ENCODE data around the gene SLC4A11.

SLC4A11 gene

DNA sequence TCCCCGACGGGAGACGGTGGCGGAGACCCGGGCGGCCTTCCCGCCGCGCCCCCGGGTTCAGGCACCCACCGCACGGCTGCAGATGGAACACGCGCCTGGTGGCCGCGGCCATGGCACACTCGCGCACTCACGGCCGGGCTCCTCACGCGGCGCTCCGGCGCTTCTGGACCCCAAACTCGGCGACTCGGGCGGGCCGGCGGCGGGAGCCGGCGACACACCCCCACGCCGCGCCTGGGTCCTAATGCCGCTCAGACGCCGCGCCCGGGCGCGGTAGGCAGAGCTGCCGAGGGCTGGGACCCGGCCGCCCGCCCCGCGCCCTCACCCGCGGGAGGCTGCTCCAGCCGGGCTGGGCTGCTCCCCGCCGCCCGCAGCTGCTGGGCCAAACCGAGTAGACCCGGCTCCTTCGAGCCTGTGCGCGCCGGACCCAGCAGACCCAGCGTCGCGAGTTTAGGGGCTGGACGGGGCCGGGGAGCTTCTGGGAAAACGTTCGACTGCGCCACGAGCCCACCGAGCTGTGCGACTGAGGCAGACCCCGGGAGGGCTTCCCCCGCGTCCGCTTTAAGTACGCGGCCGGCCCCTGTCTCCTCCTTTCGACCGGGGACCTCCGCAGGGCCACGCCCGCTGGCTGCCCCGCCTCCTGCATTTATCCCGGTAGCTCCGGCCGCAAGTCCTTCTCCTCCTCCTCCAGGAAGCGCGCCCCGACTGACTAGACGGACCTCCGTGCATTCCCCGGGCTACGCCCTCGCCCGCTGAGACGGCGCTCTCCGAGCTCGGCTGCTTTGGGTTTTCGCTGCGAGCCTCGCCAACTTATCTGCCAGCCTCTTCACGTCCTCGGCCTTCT is at the start of gene SLC4A11:
SLC4A11 (minus strand) TSS at position 165 of the 841 bp plus-strand sequence; CDS start at position 112, 53 bp downstream.
- DNase-seq: peak; percentile 54

DNA sequence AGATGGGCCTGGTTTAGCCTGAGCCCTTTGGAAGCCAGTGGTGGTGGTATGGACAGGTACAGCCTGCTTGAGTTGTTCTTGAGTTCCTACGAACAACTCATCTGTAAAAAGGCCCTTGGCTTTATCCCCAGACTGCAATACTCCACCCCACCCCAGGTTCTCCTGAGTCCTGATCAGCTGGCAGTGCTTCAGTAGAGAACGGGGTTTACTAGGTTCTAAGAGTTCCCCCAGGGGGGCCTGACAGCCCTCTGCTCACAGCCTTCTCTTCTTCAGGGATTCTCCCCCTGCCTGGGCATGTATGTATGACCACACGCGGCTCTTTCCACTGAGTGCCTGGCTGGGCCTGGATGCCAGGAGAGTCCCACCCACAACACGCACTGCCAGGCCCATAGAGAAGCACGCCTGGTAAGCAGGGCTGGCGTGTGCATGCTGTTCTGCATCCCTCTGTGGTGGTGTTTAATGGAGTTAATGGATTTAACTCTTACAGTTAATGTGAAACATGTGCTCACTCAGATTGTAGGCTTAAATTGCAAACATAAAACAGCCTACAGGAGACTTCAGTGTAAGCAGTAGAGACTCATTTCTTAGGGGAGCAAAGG is 44.3 kb upstream of the SLC4A11 start:
- DNase-seq: no peak

DNA sequence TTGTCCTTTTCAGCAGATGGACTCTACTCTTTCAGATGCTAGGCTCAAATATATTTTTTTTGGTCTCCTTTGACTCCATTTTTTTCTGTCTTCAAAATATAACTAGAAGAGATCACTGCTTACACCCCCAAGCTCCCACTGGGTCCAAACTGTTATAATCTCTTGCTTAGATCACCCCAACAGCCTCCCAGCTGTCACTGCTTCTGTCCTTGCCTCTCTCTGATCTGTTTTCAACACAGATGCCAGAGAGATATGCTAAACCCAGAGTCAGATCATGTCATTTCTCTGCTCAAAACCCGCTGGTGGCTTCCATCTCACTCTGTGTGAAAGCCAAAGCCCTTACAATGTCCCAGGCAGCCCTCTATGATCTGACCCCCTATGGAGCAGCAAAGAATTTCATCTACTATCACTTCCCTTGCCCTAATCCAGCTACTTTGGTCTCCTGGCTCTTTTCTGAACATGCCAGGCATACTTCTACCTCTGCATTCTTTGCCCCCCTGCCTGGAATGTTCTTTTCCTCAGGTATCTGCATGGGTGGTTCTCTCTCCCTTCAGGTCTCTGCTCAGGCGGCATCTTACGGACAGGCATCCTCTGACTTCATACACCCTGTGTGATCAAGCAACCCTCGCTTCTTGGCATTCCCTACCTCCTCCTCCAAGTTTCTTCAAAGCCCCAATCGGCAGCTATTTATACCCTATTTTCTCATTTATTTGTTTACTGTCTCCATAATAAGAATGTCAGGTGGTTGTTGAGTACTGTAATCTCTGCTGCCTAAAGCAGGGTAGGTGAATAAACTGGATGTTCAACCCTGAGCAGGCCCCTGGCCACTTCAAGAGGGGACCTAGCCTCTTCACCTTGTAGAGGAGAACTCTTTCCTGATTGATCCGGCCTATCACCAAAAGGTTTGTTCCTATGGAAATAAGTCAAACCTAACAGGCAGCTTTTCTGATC is 43.6 kb upstream of the SLC4A11 start:
- DNase-seq: no peak

GRCh38 chr20:3281437-3281836 is 42.4 kb upstream of the SLC4A11 start:
- DNase-seq: no peak

DNA sequence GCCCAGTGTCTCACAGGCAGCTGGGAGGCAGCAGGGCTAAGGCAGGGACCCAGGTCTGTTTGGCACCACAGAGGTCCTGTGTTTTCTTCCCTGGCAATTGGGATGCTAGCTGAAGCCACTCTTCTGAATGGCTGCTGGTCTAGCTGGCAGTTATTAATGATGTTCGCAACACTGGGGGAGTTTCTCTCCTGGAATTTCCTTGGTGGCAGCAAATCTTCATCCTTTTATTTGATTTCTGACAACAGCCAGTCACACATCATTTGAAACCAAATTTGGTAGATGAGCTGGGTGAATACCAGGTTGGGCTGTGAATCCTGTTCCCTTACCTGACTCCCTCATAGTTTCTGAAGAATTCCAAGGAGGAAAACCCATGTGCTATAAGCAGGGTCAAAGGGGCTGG is 40.8 kb upstream of the SLC4A11 start:
- no peak for DNase-seq

GRCh38 chr20:3277686-3278465 is 38.9 kb upstream of the SLC4A11 start:
- DNase-seq: no peak

- DNase-seq: no peak
Measured at GRCh38 chr20:3276680-3277015, 37.7 kb upstream of the SLC4A11 start.

DNA sequence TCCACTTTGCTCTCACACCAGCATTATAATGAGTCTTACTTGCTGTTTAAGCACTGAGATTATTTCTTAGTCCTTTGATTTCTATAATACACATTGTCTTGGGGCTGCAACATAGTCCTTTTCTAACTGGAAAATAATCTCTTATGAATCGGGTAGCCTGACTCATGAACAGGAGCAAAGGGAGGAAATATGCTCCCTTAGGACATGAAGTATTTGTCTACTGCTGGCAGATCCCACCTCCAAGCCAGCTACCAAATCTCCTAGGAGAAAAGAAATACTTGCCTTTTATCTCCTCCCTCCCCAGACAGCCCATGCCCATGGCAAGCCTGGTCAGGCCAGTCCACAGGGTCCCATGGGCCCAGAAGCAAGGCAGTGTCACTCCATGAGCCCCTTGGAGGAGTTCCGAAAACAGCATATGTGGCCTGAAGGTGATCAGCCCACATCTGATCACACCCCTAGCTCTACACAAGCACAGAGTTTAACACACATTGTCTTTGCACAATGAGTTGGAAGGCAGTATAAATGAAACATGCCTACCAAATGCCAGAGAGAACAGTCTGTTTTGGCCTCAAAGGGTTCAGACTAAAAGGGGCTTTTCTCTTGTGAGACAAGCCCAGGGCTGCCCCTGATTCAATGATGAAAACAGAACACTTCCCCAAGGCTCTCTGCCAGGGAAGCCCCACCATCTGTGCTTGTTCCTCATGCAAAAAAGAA is 37.1 kb upstream of the SLC4A11 start:
- no peak for DNase-seq

DNA sequence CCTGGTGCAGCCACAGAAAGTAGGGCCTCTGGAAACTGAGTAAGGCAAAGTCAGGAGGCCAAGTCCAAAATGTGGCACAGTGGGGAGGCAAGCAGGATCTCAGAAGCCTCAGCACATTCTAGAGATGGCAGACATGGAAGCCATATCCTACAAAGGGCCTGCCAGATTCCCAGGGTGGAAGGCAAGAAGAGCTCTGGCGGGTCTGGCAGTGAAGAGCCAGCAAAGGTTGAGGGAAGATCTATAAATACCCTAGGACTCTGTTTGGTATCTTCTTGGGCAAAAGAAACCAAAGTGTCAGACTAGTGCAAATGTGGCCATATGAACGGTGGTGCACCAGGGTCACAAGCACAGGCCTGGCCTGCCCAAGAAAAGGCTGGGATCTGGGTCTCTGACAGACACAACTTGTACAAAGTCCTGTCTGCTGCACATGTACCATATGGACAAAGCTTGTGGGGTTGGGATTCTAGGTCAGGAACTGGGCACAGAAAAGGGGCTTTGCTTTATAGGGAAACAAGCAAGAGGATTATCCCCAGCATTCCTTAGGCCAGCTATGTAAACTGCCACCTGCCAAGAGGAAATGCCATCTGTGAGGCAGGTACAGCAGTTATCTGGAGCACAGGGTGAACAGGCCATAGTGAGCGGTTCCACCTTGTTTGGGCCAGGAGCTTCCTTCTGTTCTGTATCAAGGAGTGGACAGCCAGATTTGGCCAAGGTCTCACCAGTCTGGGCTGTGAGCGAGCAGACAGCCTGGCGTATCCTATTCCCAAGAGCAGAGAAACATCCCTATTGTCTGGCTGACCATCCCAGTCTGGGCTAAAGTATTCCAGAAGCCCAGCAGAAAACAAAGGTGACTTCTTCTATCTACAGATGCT is 36.3 kb upstream of the SLC4A11 start:
- no peak for DNase-seq

- no peak for DNase-seq
Measured at GRCh38 chr20:3273371-3273770, 34.4 kb upstream of the SLC4A11 start.

GRCh38 chr20:3270051-3270450 is 31.1 kb upstream of the SLC4A11 start:
- no peak for DNase-seq

- no peak for DNase-seq
Measured at GRCh38 chr20:3262566-3262965, 23.6 kb upstream of the SLC4A11 start.

DNA sequence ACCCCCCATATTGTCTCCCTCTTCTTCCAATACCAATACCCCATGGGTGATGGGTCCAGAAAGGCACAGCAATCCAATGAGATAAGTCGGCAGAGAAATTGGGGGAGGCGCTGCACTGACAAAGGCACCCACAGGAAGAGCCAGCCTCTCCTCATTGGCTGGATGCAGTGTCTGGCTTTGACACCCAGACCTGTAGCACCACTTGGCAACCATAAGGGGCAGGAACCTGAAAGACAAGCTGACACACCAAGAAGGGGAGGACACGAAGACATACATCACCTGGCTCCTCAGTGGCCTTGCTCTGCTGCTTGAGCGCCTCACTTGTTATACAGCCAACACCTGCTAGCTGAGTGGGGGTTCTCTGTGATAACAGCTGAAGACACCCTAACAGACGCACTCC is 19.4 kb upstream of the SLC4A11 start:
- DNase-seq: no peak

- DNase-seq: no peak
Measured at GRCh38 chr20:3255728-3256127, 16.7 kb upstream of the SLC4A11 start.

- DNase-seq: peak; percentile 55
Measured at GRCh38 chr20:3251806-3252205, 12.8 kb upstream of the SLC4A11 start.

DNA sequence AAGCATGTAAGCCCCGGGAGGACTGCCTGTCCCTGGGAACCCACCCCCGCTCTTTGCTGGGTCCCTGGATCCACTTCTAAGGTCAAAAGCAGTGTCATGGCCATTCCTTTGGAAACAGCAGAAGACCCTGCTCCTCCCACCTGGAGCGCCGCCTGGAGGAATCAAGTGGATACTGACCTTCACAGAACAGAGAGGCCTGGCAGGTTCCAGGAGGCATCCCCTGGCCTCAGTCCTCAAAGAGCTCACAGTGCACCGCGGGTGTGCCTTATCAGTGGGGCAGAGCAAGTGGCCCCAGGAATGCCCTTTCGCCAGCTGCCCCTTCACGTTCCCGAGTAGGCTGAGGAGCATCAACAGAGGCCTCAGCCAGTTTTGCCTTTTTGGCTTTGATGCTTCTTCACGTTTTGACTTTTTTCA is 11.1 kb upstream of the SLC4A11 start:
- DNase-seq: no peak

DNA sequence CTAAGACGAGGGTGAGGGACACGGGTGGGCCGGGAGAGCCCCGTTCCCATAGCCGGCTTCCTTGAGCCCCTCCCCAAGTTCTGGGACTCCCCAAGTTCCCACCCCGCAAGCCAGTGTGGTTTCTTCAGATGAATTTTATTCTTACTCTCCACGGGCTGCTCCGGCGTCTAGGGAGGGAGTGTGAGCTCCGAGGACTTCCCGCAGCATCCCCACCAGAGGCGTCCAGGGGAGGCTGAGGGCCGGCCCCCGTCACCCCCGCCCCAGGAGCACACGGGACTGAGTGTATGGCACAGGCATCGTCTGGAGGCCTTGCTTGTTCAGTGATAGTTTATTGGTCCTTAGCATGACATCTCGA is 10.0 kb upstream of the SLC4A11 start:
- no peak for DNase-seq

GRCh38 chr20:3248167-3248992 is 9.4 kb upstream of the SLC4A11 start:
- no peak for DNase-seq

DNA sequence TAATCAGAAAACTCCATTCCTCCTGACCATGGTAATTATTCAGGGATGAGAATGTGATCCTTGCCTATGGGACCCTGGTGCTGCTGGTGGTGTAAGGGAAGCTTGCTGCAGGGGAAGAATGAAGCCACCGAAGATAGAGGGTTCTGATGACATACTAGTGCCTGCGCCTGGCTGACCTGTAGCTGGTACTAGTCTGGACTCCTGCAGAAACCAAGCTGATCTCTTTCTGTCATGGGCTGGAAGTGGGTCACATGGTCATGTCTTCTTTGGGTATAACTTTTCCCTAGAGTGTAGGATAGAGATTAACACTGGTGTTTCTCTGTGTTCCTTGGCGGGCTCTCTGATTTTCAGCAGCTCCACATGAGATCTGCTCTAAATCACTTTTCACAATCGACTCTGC is 8.6 kb upstream of the SLC4A11 start:
- DNase-seq: no peak

GRCh38 chr20:3246682-3247081 is 7.7 kb upstream of the SLC4A11 start:
- DNase-seq: no peak
